ENCODE results near the gene IDH3A. TPM values are rescaled to one million over a fixed set of nuclear protein-coding genes. Genes with fewer than 3 reads are reported as not detected.
A peak's percentile ranks its signal among the peaks of the same experiment; 100 is the strongest.

The IDH3A gene
- polyA plus RNA-seq, 3 donors = 46.5 to 85.0 (median 74.0) TPM

DNA sequence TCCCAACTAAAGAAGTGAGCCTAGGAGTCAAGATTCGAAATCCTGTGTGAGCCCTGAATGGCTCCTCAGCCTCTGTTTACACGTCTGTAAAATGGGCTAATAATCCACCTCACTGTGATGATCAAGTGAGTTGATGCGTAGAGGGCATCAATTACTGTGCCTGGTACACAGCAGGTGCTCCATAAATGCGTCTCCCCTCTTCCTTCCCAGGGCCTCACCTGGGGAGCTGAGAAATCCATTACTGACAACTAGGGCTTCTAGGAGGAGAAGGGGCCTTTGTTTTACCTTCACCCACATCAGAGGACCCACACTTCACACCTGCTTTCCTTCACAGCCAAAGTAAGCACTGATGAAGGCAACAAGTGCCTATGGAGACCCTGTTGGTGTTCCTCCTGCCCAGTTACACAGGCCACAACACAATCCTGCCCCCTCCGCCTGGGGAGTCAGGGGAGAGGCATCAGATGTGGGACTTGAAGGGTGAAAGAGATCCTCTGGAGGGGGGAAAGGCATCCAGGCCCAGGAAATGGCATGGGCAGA lies 19.3 kb upstream of the IDH3A start:
- no CpG with 5 or more reads among the region's 5 CpGs for WGBS (ENCODE audit: insufficient coverage)
- Mint-ChIP-seq H3K27ac (peak overlapping the region in 1 of 7 donors; percentile 52), H3K9me3 (peaks cover 0 to 4% (median 0%) of the 10 kb centered on the region in 7 donors), H3K36me3 (no peaks in the 10 kb centered on the region), H3K4me1 (peaks cover 26% of the 10 kb centered on the region), H3K27me3 (ENCODE audit: low read depth in 3 of 3) (peaks cover 12 to 14% (median 13%) of the 10 kb centered on the region in 3 donors), H3K4me3 (peak overlapping the region; percentile 2 to 37)
- H3K36me3 ChIP-seq (replicated peaks in 1 of 2; ENCODE audit: control insufficient read depth in 1 of 2, insufficient read depth in 2 of 2, low read length in 2 of 2) = no peaks in the 10 kb centered on the region
- no peak overlapping the region for H2AFZ ChIP-seq (ENCODE audit: insufficient read depth, low read depth, low read length, poor library complexity, severe bottlenecking)
- H3K27ac ChIP-seq (ENCODE audit: low read depth in 1 of 2, low read length in 2 of 2) = no peak overlapping the region
- peaks cover 9 to 20% of the 10 kb centered on the region in 2 donors for H3K4me1 ChIP-seq (ENCODE audit: control insufficient read depth in 1 of 2, insufficient read depth in 2 of 2, low read length in 2 of 2)
- DNase-seq = no peak
- H3K9me3 ChIP-seq (replicated peaks in 1 of 2; ENCODE audit: control insufficient read depth in 1 of 2, insufficient read depth in 1 of 2, low read length in 2 of 2) = no peaks in the 10 kb centered on the region
- H3K4me3 ChIP-seq (replicated peaks in 1 of 3; ENCODE audit: low read depth in 2 of 3, low read length in 3 of 3) = no peak overlapping the region
- intact Hi-C loops (cut with micrococcal nuclease) = loop anchor here (5.0 kb wide), 2 partner anchors 67 to 112 kb away; no protein-coding TSS in a partner anchor
- H4K20me1 ChIP-seq (ENCODE audit: insufficient read depth, low read length) = no peaks in the 10 kb centered on the region
- no peak overlapping the region for H3K4me2 ChIP-seq (replicated peaks; ENCODE audit: extremely low read depth, low read length, poor library complexity, severe bottlenecking)
- no peak overlapping the region for H3K9ac ChIP-seq (ENCODE audit: insufficient read depth, low read length, poor library complexity, severe bottlenecking)
- no peaks in the 10 kb centered on the region for H3K79me2 ChIP-seq (ENCODE audit: insufficient read depth, low read length)
- TF ChIP-seq, protein P1, sequence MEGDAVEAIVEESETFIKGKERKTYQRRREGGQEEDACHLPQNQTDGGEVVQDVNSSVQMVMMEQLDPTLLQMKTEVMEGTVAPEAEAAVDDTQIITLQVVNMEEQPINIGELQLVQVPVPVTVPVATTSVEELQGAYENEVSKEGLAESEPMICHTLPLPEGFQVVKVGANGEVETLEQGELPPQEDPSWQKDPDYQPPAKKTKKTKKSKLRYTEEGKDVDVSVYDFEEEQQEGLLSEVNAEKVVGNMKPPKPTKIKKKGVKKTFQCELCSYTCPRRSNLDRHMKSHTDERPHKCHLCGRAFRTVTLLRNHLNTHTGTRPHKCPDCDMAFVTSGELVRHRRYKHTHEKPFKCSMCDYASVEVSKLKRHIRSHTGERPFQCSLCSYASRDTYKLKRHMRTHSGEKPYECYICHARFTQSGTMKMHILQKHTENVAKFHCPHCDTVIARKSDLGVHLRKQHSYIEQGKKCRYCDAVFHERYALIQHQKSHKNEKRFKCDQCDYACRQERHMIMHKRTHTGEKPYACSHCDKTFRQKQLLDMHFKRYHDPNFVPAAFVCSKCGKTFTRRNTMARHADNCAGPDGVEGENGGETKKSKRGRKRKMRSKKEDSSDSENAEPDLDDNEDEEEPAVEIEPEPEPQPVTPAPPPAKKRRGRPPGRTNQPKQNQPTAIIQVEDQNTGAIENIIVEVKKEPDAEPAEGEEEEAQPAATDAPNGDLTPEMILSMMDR (IDR thresholded peaks at IDR 0.05) = no peak
- H3K27me3 ChIP-seq (ENCODE audit: control insufficient read depth in 2 of 2, insufficient read depth in 2 of 2, low read length in 2 of 2) = peaks cover 0 to 8% of the 10 kb centered on the region in 2 donors

DNA sequence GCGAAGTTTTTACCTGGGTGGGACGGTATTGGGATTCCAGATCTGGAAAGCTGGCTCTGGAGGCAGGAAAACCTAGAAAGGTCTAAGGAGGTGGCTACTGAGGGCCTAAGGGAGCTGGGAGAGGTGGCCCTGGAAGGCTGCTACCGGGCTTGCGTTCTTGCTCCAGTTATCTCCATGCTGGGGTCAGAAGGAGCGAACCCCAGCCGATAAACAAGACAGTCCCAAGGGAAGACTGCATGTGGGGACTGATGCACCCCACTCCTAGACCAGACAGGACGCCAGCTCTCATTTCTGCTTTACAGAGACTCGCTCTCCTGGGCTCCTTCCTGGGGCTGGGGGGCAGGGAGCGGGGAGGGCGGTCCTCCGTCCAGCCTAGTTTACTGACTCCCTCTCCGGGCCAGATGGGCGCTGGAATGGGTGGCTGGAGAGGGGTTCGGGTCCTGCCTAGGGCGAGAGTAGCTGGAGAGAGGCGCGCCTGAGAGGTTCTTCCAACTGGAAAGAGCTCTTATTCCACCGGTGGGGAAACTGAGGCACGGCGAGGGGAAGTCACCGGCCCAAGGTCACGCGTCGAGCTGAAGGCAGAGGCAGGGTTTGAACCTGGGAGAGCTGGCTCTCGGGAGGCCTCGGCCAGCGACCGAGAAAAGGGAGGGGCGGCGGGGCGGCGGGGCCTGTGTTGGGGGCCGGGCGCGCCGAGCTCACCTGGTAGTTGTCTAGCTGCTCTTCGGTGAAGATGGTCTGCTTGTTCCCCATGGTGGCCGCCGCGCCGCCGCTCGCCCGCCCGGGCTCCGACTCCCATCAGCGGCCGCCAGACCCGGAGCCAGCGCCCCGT lies 18.5 kb upstream of the IDH3A start:
- Histone ChIP-seq H3K27ac (ENCODE audit: low read depth in 1 of 2, low read length in 2 of 2) (no peak overlapping the region), H4K20me1 (ENCODE audit: insufficient read depth, low read length) (no peaks in the 10 kb centered on the region), H3K4me1 (ENCODE audit: control insufficient read depth in 1 of 2, insufficient read depth in 2 of 2, low read length in 2 of 2) (peaks cover 9 to 20% of the 10 kb centered on the region in 2 donors), H3K4me2 (replicated peaks; ENCODE audit: extremely low read depth, low read length, poor library complexity, severe bottlenecking) (peak overlapping the region; percentile 82), H2AFZ (ENCODE audit: insufficient read depth, low read depth, low read length, poor library complexity, severe bottlenecking) (peak overlapping the region; percentile 99), H3K9me3 (replicated peaks in 1 of 2; ENCODE audit: control insufficient read depth in 1 of 2, insufficient read depth in 1 of 2, low read length in 2 of 2) (no peaks in the 10 kb centered on the region), H3K79me2 (ENCODE audit: insufficient read depth, low read length) (no peaks in the 10 kb centered on the region), H3K9ac (ENCODE audit: insufficient read depth, low read length, poor library complexity, severe bottlenecking) (peak overlapping the region; percentile 82), H3K27me3 (ENCODE audit: control insufficient read depth in 2 of 2, insufficient read depth in 2 of 2, low read length in 2 of 2) (peaks cover 0 to 8% of the 10 kb centered on the region in 2 donors), H3K36me3 (replicated peaks in 1 of 2; ENCODE audit: control insufficient read depth in 1 of 2, insufficient read depth in 2 of 2, low read length in 2 of 2) (no peaks in the 10 kb centered on the region), H3K4me3 (replicated peaks in 1 of 3; ENCODE audit: low read depth in 2 of 3, low read length in 3 of 3) (peak overlapping the region in 1 of 3 experiments; percentile 79)
- DNase-seq = no peak
- intact Hi-C loops (cut with micrococcal nuclease) = loop anchor here in 1 of 2 donors (5.0 kb wide), 2 partner anchors 67 to 112 kb away; no protein-coding TSS in a partner anchor
- whole genome bisulfite sequencing (ENCODE audit: insufficient coverage) = 36% methylated on average over 51 of the region's 51 CpGs
- Mint-ChIP-seq H3K36me3 (no peaks in the 10 kb centered on the region), H3K4me3 (peak overlapping the region; percentile 83 to 87), H3K27me3 (ENCODE audit: low read depth in 3 of 3) (peaks cover 10 to 15% (median 12%) of the 10 kb centered on the region in 3 donors), H3K4me1 (peaks cover 26% of the 10 kb centered on the region), H3K9me3 (peaks cover 0 to 4% (median 0%) of the 10 kb centered on the region in 7 donors), H3K27ac (no peak overlapping the region)
- TF ChIP-seq, protein P1 (IDR thresholded peaks at IDR 0.05) = no peak

Measured in CD14-positive monocyte (primary cell).